Measurements from ENCODE around the gene SDK1.

- TF ChIP-seq CTCF (IDR thresholded peaks at IDR 0.05) (no peak), POLR2A (IDR thresholded peaks at IDR 0.05) (no peak)
Measured at GRCh38 chr7:3912291-3912690, 611.2 kb downstream of the SDK1 start.

All from uterus (tissue), 2 donors.